ENCODE data around the gene ZNF557.

The ZNF557 gene

GRCh38 chr19:7130043-7130442 lies 60.5 kb downstream of the ZNF557 start:
- no peak for DNase-seq

DNA sequence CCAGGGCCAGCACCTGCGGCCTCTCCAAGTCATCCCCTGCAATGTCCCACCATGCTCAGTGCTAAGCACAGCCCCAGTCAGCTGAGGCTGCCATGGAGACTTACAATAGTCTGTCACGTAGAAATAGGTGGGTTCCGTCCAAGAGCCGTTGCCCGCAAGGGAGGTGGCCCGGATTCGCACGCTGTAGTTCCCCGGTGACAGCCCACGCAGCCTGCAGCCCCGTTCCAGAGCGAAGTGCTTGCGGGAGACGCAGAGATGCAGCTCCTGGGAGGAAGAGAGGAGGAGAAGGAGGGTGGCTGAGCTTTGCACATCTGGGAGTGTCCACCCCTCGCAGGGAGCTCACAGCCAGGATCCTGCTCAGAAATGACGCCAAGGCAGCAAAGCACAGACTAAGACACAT lies 62.6 kb downstream of the ZNF557 start:
- DNase-seq, result no peak

GRCh38 chr19:7137120-7137519 lies 67.6 kb downstream of the ZNF557 start:
- DNase-seq, result no peak
